Measurements from ENCODE around the gene PLEKHG5.

PLEKHG5 gene

GRCh38 chr1:6509919-6510291 lies 18.4 kb upstream of the PLEKHG5 start:
- no peak for DNase-seq (ENCODE audit: low read depth in 1 of 2, low spot score in 1 of 2)

- DNase-seq (ENCODE audit: low read depth in 1 of 2, low spot score in 1 of 2), result no peak
These were observed 17.9 kb upstream of the PLEKHG5 start for GRCh38 chr1:6509220-6509918.

- no peak for DNase-seq (ENCODE audit: low read depth in 1 of 2, low spot score in 1 of 2)
These were observed 17.3 kb upstream of the PLEKHG5 start for GRCh38 chr1:6508816-6509189.

- no peak for DNase-seq (ENCODE audit: low read depth in 1 of 2, low spot score in 1 of 2)
These were observed 16.8 kb upstream of the PLEKHG5 start for GRCh38 chr1:6508154-6508815.

- no peak for DNase-seq (ENCODE audit: low read depth in 1 of 2, low spot score in 1 of 2)
These were observed 16.0 kb upstream of the PLEKHG5 start for GRCh38 chr1:6507461-6507911.

GRCh38 chr1:6507037-6507428 lies 15.6 kb upstream of the PLEKHG5 start:
- DNase-seq (ENCODE audit: low read depth in 1 of 2, low spot score in 1 of 2), result no peak

- no peak for DNase-seq (ENCODE audit: low read depth in 1 of 2, low spot score in 1 of 2)
These were observed 15.0 kb upstream of the PLEKHG5 start for GRCh38 chr1:6506210-6507036.

GRCh38 chr1:6505367-6506209 lies 14.1 kb upstream of the PLEKHG5 start:
- no peak for DNase-seq (ENCODE audit: low read depth in 1 of 2, low spot score in 1 of 2)

- no peak for DNase-seq (ENCODE audit: low read depth in 1 of 2, low spot score in 1 of 2)
These were observed 13.4 kb upstream of the PLEKHG5 start for GRCh38 chr1:6504887-6505286.

- DNase-seq (ENCODE audit: low read depth in 1 of 2, low spot score in 1 of 2), result no peak
These were observed 12.6 kb upstream of the PLEKHG5 start for GRCh38 chr1:6503884-6504602.

- no peak for DNase-seq (ENCODE audit: low read depth in 1 of 2, low spot score in 1 of 2)
These were observed 10.8 kb upstream of the PLEKHG5 start for GRCh38 chr1:6502000-6502891.

GRCh38 chr1:6501279-6501813 lies 9.9 kb upstream of the PLEKHG5 start:
- no peak for DNase-seq (ENCODE audit: low read depth in 1 of 2, low spot score in 1 of 2)

- DNase-seq (ENCODE audit: low read depth in 1 of 2, low spot score in 1 of 2), result no peak
These were observed 9.2 kb upstream of the PLEKHG5 start for GRCh38 chr1:6500544-6501278.

- no peak for DNase-seq (ENCODE audit: low read depth in 1 of 2, low spot score in 1 of 2)
These were observed 7.8 kb upstream of the PLEKHG5 start for GRCh38 chr1:6499296-6499695.

- DNase-seq (ENCODE audit: low read depth in 1 of 2, low spot score in 1 of 2), result no peak
These were observed 7.2 kb upstream of the PLEKHG5 start for GRCh38 chr1:6498576-6499111.

- DNase-seq (ENCODE audit: low read depth in 1 of 2, low spot score in 1 of 2), result no peak
These were observed 6.6 kb upstream of the PLEKHG5 start for GRCh38 chr1:6497867-6498575.

- peak; percentile 23 to 38 for DNase-seq (ENCODE audit: low read depth in 1 of 2, low spot score in 1 of 2)
These were observed 5.9 kb upstream of the PLEKHG5 start for GRCh38 chr1:6497215-6497866.

Measured in activated T-helper 1 cell treated with anti-CD3 and anti-CD28 coated beads, Interleukin-2, amount 50 U/mL, for 16 hours (primary cell).